BJ (cell line): ENCODE measurements around the gene ADAM22. TPM values are rescaled to one million over a fixed set of nuclear protein-coding genes. Genes with fewer than 3 reads are reported as not detected.

Experiments
- CTCF ChIA-PET: fragments of 350-600 bp; formaldehyde crosslinking; extraction: SDS; loops from one replicate; lab custom pipeline; 2021; ENCODE audit warnings: antibody characterized with exemption, inconsistent platforms; lab: Yijun Ruan, JAX
- POLR2A ChIA-PET: fragments of 300-600 bp; sonication (Branson Sonifier 250); formaldehyde crosslinking; extraction: SDS; loops from one replicate; lab custom pipeline; 2021; ENCODE audit warnings: antibody characterized with exemption; lab: Charles Lee
- DNase-seq: peaks from one replicate; pipeline ENCODE4 v3.0.0-alpha.2; 2011; ENCODE audit warnings: low read depth
- H3K27me3 ChIP-seq: 2 replicates; pipeline ENCODE4 v1.6.0; 2011; ENCODE audit warnings: low read length; ENCODE audit not compliant: control insufficient read depth, insufficient read depth
- H3K36me3 ChIP-seq: 2 replicates; pipeline ENCODE4 v1.5.1; 2011; ENCODE audit warnings: low read length; ENCODE audit not compliant: control insufficient read depth, insufficient read depth
- H3K4me3 ChIP-seq: 2 replicates; pipeline ENCODE4 v1.5.1; 2011; ENCODE audit warnings: low read depth, mild to moderate bottlenecking, control low read depth, low read length
- CTCF ChIP-seq: IDR thresholded peaks from 2 replicates; pipeline ENCODE4 v1.5.1; 2011; ENCODE audit warnings: low read depth, mild to moderate bottlenecking, control low read depth, inconsistent platforms, low read length, moderate library complexity; ENCODE audit not compliant: insufficient read depth
- polyA plus RNA-seq: library from polyadenylated mRNA; depleted of rRNA; stranded (reverse); fragments of >200 nt; gene quantifications from 2 replicates; pipeline ENCODE4 v1.2.3, GENCODE V29; 2011

Gene ADAM22
- polyA plus RNA-seq, 1 experiment, result 0.04 TPM

GRCh38 chr7:88176190-88176589 is 242.1 kb downstream of the ADAM22 start:
- no peaks in the 10 kb centered on the region for H3K27me3 ChIP-seq
- TF ChIP-seq CTCF, result no peak
- CTCF ChIA-PET, result interaction anchor here (0.5 kb wide), 1 partner anchor 18 kb away, joined by 3 read pairs; no protein-coding TSS in a partner anchor
- H3K4me3 ChIP-seq, result no peak overlapping the region
- POLR2A ChIA-PET, result no interaction called here
- no peak for DNase-seq
- no peaks in the 10 kb centered on the region for H3K36me3 ChIP-seq

- ChIA-PET CTCF (interaction anchor here (1.4 kb wide), 1 partner anchor 10 kb away, joined by 3 read pairs; no protein-coding TSS in a partner anchor), POLR2A (no interaction called here)
- Histone ChIP-seq H3K4me3 (no peak overlapping the region), H3K27me3 (no peaks in the 10 kb centered on the region), H3K36me3 (no peaks in the 10 kb centered on the region)
- no peak for TF ChIP-seq CTCF
- no peak for DNase-seq
Observed at GRCh38 chr7:88183051-88183450, 249.0 kb downstream of the ADAM22 start.

- ChIA-PET POLR2A (no interaction called here), CTCF (interaction anchor here (1.1 kb wide), 1 partner anchor 15 kb away, joined by 4 read pairs; no protein-coding TSS in a partner anchor)
- no peaks in the 10 kb centered on the region for H3K27me3 ChIP-seq
- H3K36me3 ChIP-seq, result no peaks in the 10 kb centered on the region
- TF ChIP-seq CTCF, result no peak
- no peak overlapping the region for H3K4me3 ChIP-seq
- no peak for DNase-seq
Observed at GRCh38 chr7:88184848-88185304, 250.8 kb downstream of the ADAM22 start.

GRCh38 chr7:88185650-88186049 is 251.6 kb downstream of the ADAM22 start:
- CTCF ChIA-PET, result no interaction called here
- Histone ChIP-seq H3K27me3 (no peaks in the 10 kb centered on the region), H3K4me3 (no peak overlapping the region), H3K36me3 (no peaks in the 10 kb centered on the region)
- POLR2A ChIA-PET, result no interaction called here
- DNase-seq, result no peak
- no peak for TF ChIP-seq CTCF

- H3K4me3 ChIP-seq, result no peak overlapping the region
- no peak for DNase-seq
- no peaks in the 10 kb centered on the region for H3K27me3 ChIP-seq
- ChIA-PET POLR2A (no interaction called here), CTCF (no interaction called here)
- H3K36me3 ChIP-seq, result no peaks in the 10 kb centered on the region
- TF ChIP-seq CTCF, result no peak
Observed at GRCh38 chr7:88191911-88192310, 257.9 kb downstream of the ADAM22 start.
